ENCODE data around the gene KBTBD12.
"Not testable (repeated sequence)": the region's sequence is repeated elsewhere in the genome, so short reads cannot be mapped to it uniquely, and the experiment has no call there.

KBTBD12 gene

DNA sequence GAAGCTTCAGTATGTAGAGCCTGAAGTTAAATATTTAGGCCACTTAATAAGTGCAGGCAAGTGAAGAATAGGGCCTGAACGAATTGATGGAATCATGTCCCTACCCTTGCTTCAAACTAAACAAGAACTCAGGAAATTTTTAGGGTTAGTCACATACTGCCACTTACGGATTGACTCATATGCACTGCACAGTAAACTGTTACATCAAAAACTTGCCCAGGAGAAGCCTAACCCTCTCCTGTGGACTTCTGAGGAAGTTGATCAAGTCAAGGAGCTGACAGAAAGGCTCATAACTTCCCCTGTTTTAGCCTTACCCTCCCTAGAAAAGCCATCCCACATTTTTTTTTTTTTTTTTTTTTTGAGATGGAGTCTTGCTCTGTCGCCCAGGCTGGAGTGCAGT lies 20.6 kb upstream of the KBTBD12 start:
- no peak for DNase-seq (ENCODE audit: low spot score)
- TF ChIP-seq, protein P1, sequence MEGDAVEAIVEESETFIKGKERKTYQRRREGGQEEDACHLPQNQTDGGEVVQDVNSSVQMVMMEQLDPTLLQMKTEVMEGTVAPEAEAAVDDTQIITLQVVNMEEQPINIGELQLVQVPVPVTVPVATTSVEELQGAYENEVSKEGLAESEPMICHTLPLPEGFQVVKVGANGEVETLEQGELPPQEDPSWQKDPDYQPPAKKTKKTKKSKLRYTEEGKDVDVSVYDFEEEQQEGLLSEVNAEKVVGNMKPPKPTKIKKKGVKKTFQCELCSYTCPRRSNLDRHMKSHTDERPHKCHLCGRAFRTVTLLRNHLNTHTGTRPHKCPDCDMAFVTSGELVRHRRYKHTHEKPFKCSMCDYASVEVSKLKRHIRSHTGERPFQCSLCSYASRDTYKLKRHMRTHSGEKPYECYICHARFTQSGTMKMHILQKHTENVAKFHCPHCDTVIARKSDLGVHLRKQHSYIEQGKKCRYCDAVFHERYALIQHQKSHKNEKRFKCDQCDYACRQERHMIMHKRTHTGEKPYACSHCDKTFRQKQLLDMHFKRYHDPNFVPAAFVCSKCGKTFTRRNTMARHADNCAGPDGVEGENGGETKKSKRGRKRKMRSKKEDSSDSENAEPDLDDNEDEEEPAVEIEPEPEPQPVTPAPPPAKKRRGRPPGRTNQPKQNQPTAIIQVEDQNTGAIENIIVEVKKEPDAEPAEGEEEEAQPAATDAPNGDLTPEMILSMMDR (IDR thresholded peaks at IDR 0.05; ENCODE audit: extremely low read depth, missing control alignments) = no peak

DNA sequence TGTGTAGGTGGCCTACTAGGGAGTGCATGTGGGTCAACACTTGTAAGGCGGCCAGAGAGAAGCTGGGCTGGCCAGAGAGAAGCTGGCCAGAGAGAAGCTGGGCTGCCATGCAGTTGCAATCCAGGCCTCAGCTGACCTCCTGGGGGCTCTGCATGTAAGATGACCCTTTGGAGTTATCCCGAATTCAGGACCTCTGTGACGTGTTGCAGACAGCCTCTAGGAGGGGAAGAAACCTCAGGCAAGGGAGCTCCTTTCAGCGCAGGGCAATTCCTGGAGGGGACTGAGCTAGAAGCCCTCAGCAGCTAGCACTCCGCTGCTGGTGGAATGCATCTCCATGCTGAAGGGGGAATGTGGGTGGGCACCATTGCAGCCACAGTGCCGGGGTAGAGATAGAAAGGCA lies 15.8 kb upstream of the KBTBD12 start:
- TF ChIP-seq, protein P1 (IDR thresholded peaks at IDR 0.05; ENCODE audit: extremely low read depth, missing control alignments) = no peak
- DNase-seq (ENCODE audit: low spot score) = no peak

DNA sequence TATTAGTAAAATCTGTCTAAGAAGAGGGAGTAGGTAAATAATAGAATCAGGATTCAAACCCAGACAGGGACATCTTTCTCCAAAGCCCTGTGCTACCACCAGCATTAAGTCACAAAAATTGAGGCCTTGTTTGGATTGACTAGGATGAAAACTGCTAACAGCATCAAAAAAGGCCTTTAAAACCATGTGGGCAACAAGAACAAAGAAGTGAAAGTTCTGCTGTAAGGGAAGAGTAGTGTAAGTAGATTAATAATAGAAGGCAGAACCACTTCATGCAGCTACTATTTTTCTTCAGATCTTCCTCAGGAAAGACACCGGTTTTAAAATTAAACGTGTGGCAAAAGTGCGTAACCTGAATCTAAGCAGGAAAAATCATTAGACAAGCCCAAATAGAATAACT lies 15.3 kb upstream of the KBTBD12 start:
- DNase-seq (ENCODE audit: low spot score) = peak; percentile 40
- TF ChIP-seq, protein P1 (IDR thresholded peaks at IDR 0.05; ENCODE audit: extremely low read depth, missing control alignments) = no peak

DNA sequence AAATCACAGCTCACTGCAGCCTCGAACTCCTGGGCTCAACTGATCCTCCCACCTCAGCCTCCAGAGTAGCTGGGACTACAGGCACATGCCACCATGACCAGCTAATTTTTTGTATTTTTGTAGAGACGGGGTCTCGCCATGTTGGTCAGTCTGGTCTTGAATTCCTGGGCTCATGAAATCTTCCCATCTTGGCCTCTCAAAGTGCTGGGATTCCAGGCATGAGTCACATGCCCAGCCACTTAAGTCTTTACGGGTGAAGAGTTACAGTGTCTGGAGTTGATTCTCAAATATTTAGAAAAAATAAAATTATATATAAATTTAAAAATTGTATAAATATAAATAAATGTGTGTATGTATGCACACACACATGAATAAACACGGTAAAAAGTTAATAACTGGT lies 14.5 kb upstream of the KBTBD12 start:
- no peak for DNase-seq (ENCODE audit: low spot score)
- TF ChIP-seq, protein P1 (IDR thresholded peaks at IDR 0.05; ENCODE audit: extremely low read depth, missing control alignments) = no peak

DNA sequence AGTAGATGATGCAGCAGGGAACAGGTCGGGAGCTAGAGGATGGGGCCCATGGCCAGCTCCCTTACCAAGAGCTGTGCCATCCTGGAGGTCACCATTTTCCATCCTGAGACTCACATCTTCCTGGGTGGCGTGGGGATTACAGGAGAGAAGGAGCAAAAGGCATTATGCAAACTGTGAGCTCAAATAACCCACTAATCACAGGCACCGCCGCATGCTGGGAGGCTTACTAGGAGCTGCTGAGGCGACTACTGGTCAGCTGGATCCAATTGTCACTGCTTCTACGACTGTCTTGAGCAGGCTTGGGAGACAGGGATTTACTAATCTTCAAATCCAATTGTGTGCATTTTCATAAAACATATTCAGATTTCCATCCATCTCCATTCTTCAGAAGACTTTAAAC lies 12.5 kb upstream of the KBTBD12 start:
- DNase-seq (ENCODE audit: low spot score) = no peak
- TF ChIP-seq, protein P1 (IDR thresholded peaks at IDR 0.05; ENCODE audit: extremely low read depth, missing control alignments) = no peak

DNA sequence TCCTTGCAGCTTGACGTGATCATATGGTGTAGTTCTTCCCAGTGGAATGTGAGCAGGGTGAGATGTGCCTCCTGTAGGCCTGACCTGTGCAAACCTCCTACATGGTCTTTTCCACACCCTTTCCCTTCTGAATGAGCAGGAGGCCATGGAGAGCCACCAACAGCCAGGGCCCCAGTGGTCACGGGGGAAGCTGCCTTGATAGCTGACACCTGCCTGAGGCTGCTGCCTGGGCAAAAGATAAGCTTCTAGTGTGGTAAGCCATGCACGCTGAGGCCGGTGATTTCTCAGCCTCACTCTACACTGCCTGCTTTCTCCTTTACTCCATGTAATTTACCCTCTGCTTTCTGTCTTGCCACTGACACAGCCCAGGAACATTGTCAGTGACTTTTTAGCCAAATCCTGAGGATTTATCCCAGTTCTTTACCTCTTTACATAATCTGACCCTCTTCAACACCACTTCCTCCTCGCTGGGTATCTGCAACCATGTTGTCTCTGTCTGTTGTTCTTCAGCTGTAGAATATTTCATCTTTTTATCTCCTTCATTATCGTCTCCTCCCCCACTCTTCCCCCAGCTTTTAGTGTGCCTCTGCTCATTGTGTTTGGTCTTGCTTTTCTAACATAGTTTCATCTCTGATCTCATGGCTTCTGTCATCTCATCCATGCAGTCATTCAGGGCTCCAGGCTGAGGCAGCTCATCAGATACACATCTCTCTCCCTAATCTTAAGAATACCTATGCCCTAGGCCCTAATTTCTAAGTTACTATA lies 11.2 kb upstream of the KBTBD12 start:
- no peak for DNase-seq (ENCODE audit: low spot score)
- TF ChIP-seq, protein P1 (IDR thresholded peaks at IDR 0.05; ENCODE audit: extremely low read depth, missing control alignments) = no peak

DNA sequence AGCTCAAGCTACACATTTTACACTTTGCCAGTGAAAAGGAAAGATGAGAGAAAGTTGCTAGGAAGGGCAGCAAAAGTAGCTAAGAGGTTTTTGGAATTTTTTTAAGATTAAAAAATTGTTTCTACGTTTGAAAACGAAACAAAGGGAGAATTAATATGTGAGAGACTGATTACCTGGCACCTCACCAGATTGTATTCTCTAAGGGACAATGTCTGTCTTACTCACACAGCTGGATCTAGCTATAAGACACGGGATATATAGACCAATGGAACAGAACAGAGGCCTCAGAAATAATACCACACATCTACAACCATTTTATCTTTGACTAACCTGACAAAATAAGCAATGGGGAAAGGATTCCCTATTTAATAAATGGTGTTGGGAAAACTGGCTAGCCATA lies 9.5 kb upstream of the KBTBD12 start:
- TF ChIP-seq, protein P1 (IDR thresholded peaks at IDR 0.05; ENCODE audit: extremely low read depth, missing control alignments) = no peak

DNA sequence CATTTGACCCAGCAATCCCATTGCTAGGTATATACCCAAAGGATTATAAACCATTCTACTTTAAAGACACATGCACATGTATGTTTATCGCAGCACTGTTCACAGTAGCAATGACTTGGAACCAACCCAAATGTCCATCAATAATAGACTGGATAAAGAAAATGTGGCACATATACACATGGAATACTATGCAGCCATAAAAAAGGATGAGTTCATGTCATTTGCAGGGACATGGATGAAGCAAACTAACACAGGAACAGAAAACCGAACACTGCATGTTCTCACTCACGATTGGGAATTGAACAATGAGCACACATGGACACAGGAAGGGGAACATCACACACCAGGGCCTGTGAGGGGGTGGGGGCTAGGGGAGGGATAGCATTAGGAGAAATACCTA lies 8.4 kb upstream of the KBTBD12 start:
- DNase-seq (ENCODE audit: low spot score) = not testable (repeated sequence)

More for the DNA sequence above, 9.5 kb upstream of the KBTBD12 start:
- DNase-seq (ENCODE audit: low spot score) = no peak
